Measurements from ENCODE around the gene DOCK2. TPM values are rescaled to one million over a fixed set of nuclear protein-coding genes. Genes with fewer than 3 reads are reported as not detected.

DOCK2 gene
- total and polyA plus RNA-seq, 2 of the 8 experiments (the other 6 are each of a cell fraction or from before 2014, with no cell fraction given), result 3.9 to 5.7 TPM

- no peak overlapping the region for H2BK12ac ChIP-seq (ENCODE audit: low read depth, low read length)
- H3K23me2 ChIP-seq (ENCODE audit: low read depth, low read length), result no peaks in the 10 kb centered on the region; the same call in 1 of the 2 replicates
- H3K4me2 ChIP-seq (ENCODE audit: insufficient read depth in 1 of 2, low read depth in 2 of 2, low read length in 2 of 2), result no peak overlapping the region
- no peak overlapping the region for H2AFZ ChIP-seq (ENCODE audit: low read length)
- H2BK15ac ChIP-seq (ENCODE audit: low read length), result no peak overlapping the region
- H3K4ac ChIP-seq (replicated peaks; ENCODE audit: insufficient read length, low read depth, low read length), result no peak overlapping the region
- WGBS, 2 experiments (ENCODE audit: extremely low coverage in 1 of 2, insufficient coverage in 1 of 2, insufficient read length in 1 of 2, insufficient replicate concordance in 2 of 2, low coverage in 1 of 2, low lambda C conversion rate in 2 of 2, missing lambda C conversion rate in 1 of 2), result 96% methylated on average over 2 of the region's 2 CpGs; no CpG with 5 or more reads in 1 of the 2 experiments
- no peak overlapping the region for H2BK120ac ChIP-seq (replicated peaks; ENCODE audit: low read depth, low read length)
- no peak for DNase-seq (ENCODE audit: low read depth in 1 of 2, low spot score in 2 of 2)
- no peak overlapping the region for H3K56ac ChIP-seq (replicated peaks; ENCODE audit: insufficient read length, low read depth, low read length)
- no peak overlapping the region; the same call in 1 of the 2 replicates for H2BK20ac ChIP-seq (ENCODE audit: low read length)
- no peak overlapping the region for H4K5ac ChIP-seq (ENCODE audit: insufficient read length, low read depth, low read length)
- H2BK5ac ChIP-seq (ENCODE audit: low read depth, low read length), result no peak overlapping the region
- H3K36me3 ChIP-seq (ENCODE audit: control insufficient read depth in 2 of 4, insufficient read depth in 4 of 4, low read length in 3 of 4), result no peaks in the 10 kb centered on the region
- H4K8ac ChIP-seq (ENCODE audit: extremely low read depth, insufficient read depth, low read length), result no peak overlapping the region
- TF ChIP-seq SAP30 (IDR thresholded peaks at IDR 0.05; ENCODE audit: insufficient read depth, insufficient replicate concordance, low read length), result no peak
- no peak for TF ChIP-seq CHD1 (IDR thresholded peaks at IDR 0.05; ENCODE audit: low read depth, low read length)
- no peak for TF ChIP-seq TEAD4 (IDR thresholded peaks at IDR 0.05; ENCODE audit: low read depth, low read length)
- no peak for TF ChIP-seq SP4 (IDR thresholded peaks at IDR 0.05; ENCODE audit: low read length)
- TF ChIP-seq RNF2 (IDR thresholded peaks at IDR 0.05; ENCODE audit: borderline replicate concordance, low read depth, low read length, missing control alignments, poor library complexity, severe bottlenecking), result no peak
- TF ChIP-seq GABPA (IDR thresholded peaks at IDR 0.05; ENCODE audit: borderline replicate concordance, insufficient read depth, low read length), result no peak
- TF ChIP-seq ATF2 (IDR thresholded peaks at IDR 0.05; ENCODE audit: low read length), result no peak
- no peak for TF ChIP-seq SUZ12 (IDR thresholded peaks at IDR 0.05; ENCODE audit: low read length)
- no peak for TF ChIP-seq TAF7 (optimal IDR thresholded peaks at IDR 0.05; ENCODE audit: borderline replicate concordance, low read depth, low read length)
- no peak overlapping the region for H3K23ac ChIP-seq (ENCODE audit: insufficient read length)
- H3K18ac ChIP-seq (ENCODE audit: extremely low read depth, low read length), result no peak overlapping the region
- peaks cover 0 to 10% (median 7%) of the 10 kb centered on the region in 4 experiments; a peak in 5 of 7 replicates for H3K27me3 ChIP-seq (replicated peaks in 1 of 4; ENCODE audit: control insufficient read depth in 3 of 4, extremely low read depth in 1 of 4, insufficient read depth in 3 of 4, low read length in 3 of 4)
- H3K4me1 ChIP-seq (replicated peaks in 1 of 4; ENCODE audit: control insufficient read depth in 3 of 4, insufficient read depth in 4 of 4, low read length in 3 of 4), result peaks cover 4 to 13% (median 7%) of the 10 kb centered on the region in 4 experiments; a peak in 6 of 7 replicates
- peaks cover 4 to 11% of the 10 kb centered on the region in 2 experiments; a peak in 2 of 4 replicates for H3K9me3 ChIP-seq (ENCODE audit: insufficient read depth in 2 of 2, low read depth in 1 of 2, low read length in 1 of 2)
- H3K14ac ChIP-seq (ENCODE audit: insufficient read length), result no peak overlapping the region
- no peak overlapping the region for H4K91ac ChIP-seq (replicated peaks; ENCODE audit: insufficient read length, low read length)
- H3K79me2 ChIP-seq (ENCODE audit: control insufficient read depth in 1 of 2, insufficient read depth in 2 of 2, low read length in 2 of 2), result no peaks in the 10 kb centered on the region
- H4K20me1 ChIP-seq (replicated peaks in 1 of 2; ENCODE audit: control insufficient read depth in 1 of 2, insufficient read depth in 2 of 2, low read length in 2 of 2), result no peaks in the 10 kb centered on the region
- ChIA-PET POLR2A (ENCODE audit: partially characterized antibody) (no interaction called here), CTCF (ENCODE audit: partially characterized antibody) (interaction anchor here (1.1 to 1.6 kb wide), 2 partner anchors 11 to 68 kb away, joined by 3 to 11 read pairs; no protein-coding TSS in a partner anchor)
- H3K4me3 ChIP-seq (ENCODE audit: extremely low read depth in 1 of 4, insufficient read depth in 2 of 4, low read depth in 3 of 4, low read length in 4 of 4), result no peak overlapping the region
- no peak overlapping the region for H2AK5ac ChIP-seq (ENCODE audit: low read depth, low read length)
- H3K9ac ChIP-seq (replicated peaks in 1 of 4; ENCODE audit: extremely low read depth in 1 of 4, low read depth in 3 of 4, low read length in 3 of 4), result no peak overlapping the region
- no peak for FAIRE-seq
- no peak overlapping the region for H3K27ac ChIP-seq (ENCODE audit: low read depth, low read length)
- H3K79me1 ChIP-seq (ENCODE audit: low read depth, low read length), result no peaks in the 10 kb centered on the region
These were observed 478.9 kb downstream of the DOCK2 start for GRCh38 chr5:170115925-170116324.
